Measurements from ENCODE around the gene ZNF385A. TPM values are rescaled to one million over a fixed set of nuclear protein-coding genes. Genes with fewer than 3 reads are reported as not detected.

The ZNF385A gene
- total and polyA plus RNA-seq, 2 donors: 1.6 to 13.6 TPM

- no peak for DNase-seq (ENCODE audit: low read depth in 6 of 9, low spot score in 9 of 9)
- 95% methylated on average over 3 of the region's 3 CpGs for WGBS
- Histone ChIP-seq H3K36me3 (ENCODE audit: control insufficient read depth in 2 of 2, insufficient read depth in 2 of 2, low read length in 1 of 2) (no peaks in the 10 kb centered on the region), H3K4me3 (ENCODE audit: low read length in 2 of 2) (no peak overlapping the region), H3K27me3 (ENCODE audit: control insufficient read depth in 2 of 2, insufficient read depth in 1 of 2, low read length in 1 of 2) (peaks cover 0 to 4% of the 10 kb centered on the region in 2 donors), H3K9me3 (ENCODE audit: control insufficient read depth in 2 of 2, insufficient read depth in 1 of 2, low read length in 1 of 2) (no peaks in the 10 kb centered on the region), H3K27ac (ENCODE audit: low read depth in 1 of 2, low read length in 1 of 2) (no peak overlapping the region), H3K4me1 (ENCODE audit: control insufficient read depth in 2 of 2, insufficient read depth in 2 of 2, low read length in 2 of 2) (peaks cover 0 to 14% of the 10 kb centered on the region in 2 donors)
Observed at GRCh38 chr12:54426690-54427089, 42.2 kb upstream of the ZNF385A start.

GRCh38 chr12:54425702-54426101, 41.2 kb upstream of the ZNF385A start:
- 81% methylated on average over 2 of the region's 2 CpGs for WGBS
- Histone ChIP-seq H3K36me3 (ENCODE audit: control insufficient read depth in 2 of 2, insufficient read depth in 2 of 2, low read length in 1 of 2) (no peaks in the 10 kb centered on the region), H3K4me3 (ENCODE audit: low read length in 2 of 2) (no peak overlapping the region), H3K9me3 (ENCODE audit: control insufficient read depth in 2 of 2, insufficient read depth in 1 of 2, low read length in 1 of 2) (no peaks in the 10 kb centered on the region), H3K4me1 (ENCODE audit: control insufficient read depth in 2 of 2, insufficient read depth in 2 of 2, low read length in 2 of 2) (peaks cover 3 to 17% of the 10 kb centered on the region in 2 donors), H3K27me3 (ENCODE audit: control insufficient read depth in 2 of 2, insufficient read depth in 1 of 2, low read length in 1 of 2) (peaks cover 0 to 4% of the 10 kb centered on the region in 2 donors), H3K27ac (ENCODE audit: low read depth in 1 of 2, low read length in 1 of 2) (no peak overlapping the region)
- DNase-seq (ENCODE audit: low read depth in 6 of 9, low spot score in 9 of 9): no peak

GRCh38 chr12:54424224-54424623, 39.7 kb upstream of the ZNF385A start:
- no peak overlapping the region for H3K27ac ChIP-seq (ENCODE audit: low read depth in 1 of 2, low read length in 1 of 2)
- H3K4me1 ChIP-seq (ENCODE audit: control insufficient read depth in 2 of 2, insufficient read depth in 2 of 2, low read length in 2 of 2): peaks cover 16 to 32% of the 10 kb centered on the region in 2 donors
- H3K27me3 ChIP-seq (ENCODE audit: control insufficient read depth in 2 of 2, insufficient read depth in 1 of 2, low read length in 1 of 2): peaks cover 0 to 12% of the 10 kb centered on the region in 2 donors
- no peak overlapping the region for H3K4me3 ChIP-seq (ENCODE audit: low read length in 2 of 2)
- 83% methylated on average over 3 of the region's 3 CpGs for WGBS
- DNase-seq (ENCODE audit: low read depth in 6 of 9, low spot score in 9 of 9): no peak
- no peaks in the 10 kb centered on the region for H3K9me3 ChIP-seq (ENCODE audit: control insufficient read depth in 2 of 2, insufficient read depth in 1 of 2, low read length in 1 of 2)
- H3K36me3 ChIP-seq (ENCODE audit: control insufficient read depth in 2 of 2, insufficient read depth in 2 of 2, low read length in 1 of 2): no peaks in the 10 kb centered on the region

GRCh38 chr12:54423816-54424150, 39.2 kb upstream of the ZNF385A start:
- Histone ChIP-seq H3K4me3 (ENCODE audit: low read length in 2 of 2) (no peak overlapping the region), H3K27me3 (ENCODE audit: control insufficient read depth in 2 of 2, insufficient read depth in 1 of 2, low read length in 1 of 2) (peaks cover 0 to 16% of the 10 kb centered on the region in 2 donors), H3K36me3 (ENCODE audit: control insufficient read depth in 2 of 2, insufficient read depth in 2 of 2, low read length in 1 of 2) (no peaks in the 10 kb centered on the region), H3K9me3 (ENCODE audit: control insufficient read depth in 2 of 2, insufficient read depth in 1 of 2, low read length in 1 of 2) (no peaks in the 10 kb centered on the region), H3K27ac (ENCODE audit: low read depth in 1 of 2, low read length in 1 of 2) (no peak overlapping the region), H3K4me1 (ENCODE audit: control insufficient read depth in 2 of 2, insufficient read depth in 2 of 2, low read length in 2 of 2) (peaks cover 17 to 29% of the 10 kb centered on the region in 2 donors)
- DNase-seq (ENCODE audit: low read depth in 6 of 9, low spot score in 9 of 9): no peak
- 95% methylated on average over 5 of the region's 5 CpGs for WGBS

GRCh38 chr12:54421879-54422250, 37.3 kb upstream of the ZNF385A start:
- no peak overlapping the region for H3K27ac ChIP-seq (ENCODE audit: low read depth in 1 of 2, low read length in 1 of 2)
- peaks cover 0 to 3% of the 10 kb centered on the region in 2 donors for H3K36me3 ChIP-seq (ENCODE audit: control insufficient read depth in 2 of 2, insufficient read depth in 2 of 2, low read length in 1 of 2)
- WGBS: 71% methylated on average over 2 of the region's 2 CpGs
- H3K27me3 ChIP-seq (ENCODE audit: control insufficient read depth in 2 of 2, insufficient read depth in 1 of 2, low read length in 1 of 2): peaks cover 0 to 17% of the 10 kb centered on the region in 2 donors
- DNase-seq (ENCODE audit: low read depth in 6 of 9, low spot score in 9 of 9): no peak
- H3K4me3 ChIP-seq (ENCODE audit: low read length in 2 of 2): no peak overlapping the region
- H3K4me1 ChIP-seq (ENCODE audit: control insufficient read depth in 2 of 2, insufficient read depth in 2 of 2, low read length in 2 of 2): peaks cover 26 to 32% of the 10 kb centered on the region in 2 donors
- no peaks in the 10 kb centered on the region for H3K9me3 ChIP-seq (ENCODE audit: control insufficient read depth in 2 of 2, insufficient read depth in 1 of 2, low read length in 1 of 2)

- no peaks in the 10 kb centered on the region for H3K9me3 ChIP-seq (ENCODE audit: control insufficient read depth in 2 of 2, insufficient read depth in 1 of 2, low read length in 1 of 2)
- peak overlapping the region in 1 of 2 donors; percentile 49 for H3K27ac ChIP-seq (ENCODE audit: low read depth in 1 of 2, low read length in 1 of 2)
- H3K27me3 ChIP-seq (ENCODE audit: control insufficient read depth in 2 of 2, insufficient read depth in 1 of 2, low read length in 1 of 2): peaks cover 0 to 17% of the 10 kb centered on the region in 2 donors
- 99% methylated on average over 4 of the region's 4 CpGs for WGBS
- H3K4me1 ChIP-seq (ENCODE audit: control insufficient read depth in 2 of 2, insufficient read depth in 2 of 2, low read length in 2 of 2): peaks cover 30 to 38% of the 10 kb centered on the region in 2 donors
- H3K36me3 ChIP-seq (ENCODE audit: control insufficient read depth in 2 of 2, insufficient read depth in 2 of 2, low read length in 1 of 2): peaks cover 0 to 3% of the 10 kb centered on the region in 2 donors
- DNase-seq (ENCODE audit: low read depth in 6 of 9, low spot score in 9 of 9): no peak
- H3K4me3 ChIP-seq (ENCODE audit: low read length in 2 of 2): no peak overlapping the region
Observed at GRCh38 chr12:54421175-54421878, 36.8 kb upstream of the ZNF385A start.

GRCh38 chr12:54420766-54421144, 36.2 kb upstream of the ZNF385A start:
- peaks cover 0 to 15% of the 10 kb centered on the region in 2 donors for H3K27me3 ChIP-seq (ENCODE audit: control insufficient read depth in 2 of 2, insufficient read depth in 1 of 2, low read length in 1 of 2)
- DNase-seq (ENCODE audit: low read depth in 6 of 9, low spot score in 9 of 9): peak in 1 of 9 donors; percentile 47
- no peaks in the 10 kb centered on the region for H3K9me3 ChIP-seq (ENCODE audit: control insufficient read depth in 2 of 2, insufficient read depth in 1 of 2, low read length in 1 of 2)
- H3K4me3 ChIP-seq (ENCODE audit: low read length in 2 of 2): no peak overlapping the region
- H3K27ac ChIP-seq (ENCODE audit: low read depth in 1 of 2, low read length in 1 of 2): peak overlapping the region; percentile 33 to 40
- peaks cover 32 to 42% of the 10 kb centered on the region in 2 donors for H3K4me1 ChIP-seq (ENCODE audit: control insufficient read depth in 2 of 2, insufficient read depth in 2 of 2, low read length in 2 of 2)
- 34% methylated on average over 2 of the region's 2 CpGs for WGBS
- H3K36me3 ChIP-seq (ENCODE audit: control insufficient read depth in 2 of 2, insufficient read depth in 2 of 2, low read length in 1 of 2): peaks cover 0 to 3% of the 10 kb centered on the region in 2 donors

- DNase-seq (ENCODE audit: low read depth in 6 of 9, low spot score in 9 of 9): peak in 1 of 9 donors; percentile 41
- H3K27ac ChIP-seq (ENCODE audit: low read depth in 1 of 2, low read length in 1 of 2): peak within 1 kb of the TSS; percentile 61 to 86
- H3K36me3 ChIP-seq (ENCODE audit: control insufficient read depth in 2 of 2, insufficient read depth in 2 of 2, low read length in 1 of 2): peaks cover 0 to 3% of the 10 kb centered on the region in 2 donors
- peak within 1 kb of the TSS; percentile 81 to 88 for H3K4me3 ChIP-seq (ENCODE audit: low read length in 2 of 2)
- peaks cover 39 to 56% of the 10 kb centered on the region in 2 donors for H3K4me1 ChIP-seq (ENCODE audit: control insufficient read depth in 2 of 2, insufficient read depth in 2 of 2, low read length in 2 of 2)
- H3K9me3 ChIP-seq (ENCODE audit: control insufficient read depth in 2 of 2, insufficient read depth in 1 of 2, low read length in 1 of 2): no peaks in the 10 kb centered on the region
- peaks cover 0 to 14% of the 10 kb centered on the region in 2 donors for H3K27me3 ChIP-seq (ENCODE audit: control insufficient read depth in 2 of 2, insufficient read depth in 1 of 2, low read length in 1 of 2)
- 7% methylated on average over 46 of the region's 46 CpGs for whole genome bisulfite sequencing
Observed at GRCh38 chr12:54419088-54419887, 34.8 kb upstream of the ZNF385A start, which contains the start of gene ITGA5. ITGA5 (minus strand) TSS chr12:54419266; CDS start chr12:54419198, 68 bp downstream.

Data from thymus (tissue), 11 donors.